Posterior vena cava (tissue), 2 donors: ENCODE measurements around the gene HSPB8. TPM values are rescaled to one million over a fixed set of nuclear protein-coding genes. Genes with fewer than 3 reads are reported as not detected.

Experiments
- DNase-seq: peaks from one replicate; pipeline ENCODE4 v3.0.0-alpha.2; 2020; ENCODE audit warnings: low spot score
- intact Hi-C, 2 donors: fragments of 100-400 bp; cut with DNase I; formaldehyde crosslinking; loops; one replicate each; pipeline versions ENCODE4 v1.14.1 to v1.14.2; 2022 to 2023
- total RNA-seq, 2 donors: library from RNA; stranded (reverse); fragmentation: NEBNext Ultra II Directional; extraction: Animal tissue kit (Norgen Biotek cat#: 25700); gene quantifications; one replicate each; pipeline ENCODE4 v1.2.1, GENCODE V29; 2021
- donor health status: DM: yes; HTN: yes; CAD: no.
- donor health status: DM: yes; HTN: yes; CAD: no.

The HSPB8 gene
- total RNA-seq, 2 donors from 2014 or later = 92.0 to 181 TPM

- DNase-seq = no peak
- intact Hi-C loops = no loop called here
Observed at GRCh38 chr12:119236372-119236771, 57.6 kb downstream of the HSPB8 start.

GRCh38 chr12:119239040-119239439, 60.3 kb downstream of the HSPB8 start:
- intact Hi-C loops = no loop called here
- DNase-seq = no peak

- intact Hi-C loops = no loop called here
- DNase-seq = no peak
Observed at GRCh38 chr12:119241049-119241448, 62.3 kb downstream of the HSPB8 start.

- intact Hi-C loops = no loop called here
- no peak for DNase-seq
Observed at GRCh38 chr12:119241580-119242169, 62.9 kb downstream of the HSPB8 start.

Other genes starting within 250 kb of the HSPB8 start
- gene SRRM4, start 197.4 kb upstream of the HSPB8 start, total RNA-seq = under 1 TPM in 1 of 2 donors, not detected in 1; 0.10 TPM
- not detected for gene CCDC60, start 155.8 kb downstream of the HSPB8 start, total RNA-seq